ENCODE measurements around the gene OS9. TPM values are rescaled to one million over a fixed set of nuclear protein-coding genes. Genes with fewer than 3 reads are reported as not detected.

Gene OS9
- total and polyA plus RNA-seq, 2 donors (not counting 3 experiments of a cell fraction or from before 2014, with no cell fraction given): 212 to 561 TPM

GRCh38 chr12:57756406-57757341 is 62.7 kb downstream of the OS9 start:
- H3K4me2 ChIP-seq (ENCODE audit: insufficient read depth, low read length): peak overlapping the region; percentile 7
- ChIA-PET CTCF (interaction anchor here (0.5 to 2.6 kb wide), 22 partner anchors 9 to 185 kb away, joined by 3 to 48 read pairs (median 4); partner anchors contain the start of genes ATP23, CYP27B1, EEF1AKMT3 and METTL1), POLR2A (no interaction called here)
- H3K27ac ChIP-seq (ENCODE audit: insufficient read depth, low read depth, low read length): no peak overlapping the region
- DNase-seq (ENCODE audit: low read depth, low spot score) (no peak), FAIRE-seq (peak; percentile 43)
- peaks cover 8% of the 10 kb centered on the region for H3K4me1 ChIP-seq (ENCODE audit: control insufficient read depth, extremely low read depth, insufficient read depth, low read length)
- intact Hi-C loops (cut with micrococcal nuclease): loop anchor here (1.0 kb wide), 1 partner anchor 149 kb away; no protein-coding TSS in a partner anchor
- peaks cover 3% of the 10 kb centered on the region for H3K79me2 ChIP-seq (ENCODE audit: control insufficient read depth, insufficient read depth, low read length)
- no peaks in the 10 kb centered on the region for H4K20me1 ChIP-seq (replicated peaks; ENCODE audit: control insufficient read depth, extremely low read depth, insufficient read depth, low read length)
- dilution Hi-C loops (cut with MboI; ENCODE audit: extremely low pct_ligation_motif_present, low sequenced_read_pairs): no loop called here
- TF ChIP-seq CTCF (IDR thresholded peaks at IDR 0.05; ENCODE audit: extremely low read depth in 1 of 2, insufficient read depth in 1 of 2, low read depth in 1 of 2, low read length in 2 of 2) (peak; percentile 70 to 84), POLR2AphosphoS5 (IDR thresholded peaks at IDR 0.05; ENCODE audit: insufficient read depth, low read depth, low read length) (no peak), EZH2 (IDR thresholded peaks at IDR 0.05; ENCODE audit: borderline replicate concordance, low read depth, low read length, severe bottlenecking) (peak; percentile 47)
- H3K4me3 ChIP-seq (replicated peaks in 1 of 3; ENCODE audit: insufficient read depth in 1 of 3, low read depth in 1 of 3, low read length in 3 of 3): no peak overlapping the region
- no TSS peak for BruUV-seq (replicated peaks)
- H3K36me3 ChIP-seq (ENCODE audit: control insufficient read depth in 2 of 2, extremely low read depth in 1 of 2, insufficient read depth in 2 of 2, low read length in 2 of 2): no peaks in the 10 kb centered on the region
- H3K9me1 ChIP-seq (replicated peaks; ENCODE audit: control insufficient read depth, extremely low read depth, insufficient read depth, low read length): no peaks in the 10 kb centered on the region
- H3K9me3 ChIP-seq (replicated peaks; ENCODE audit: control insufficient read depth, insufficient read depth, low read length): no peaks in the 10 kb centered on the region
- no peak overlapping the region for H2AFZ ChIP-seq (ENCODE audit: low read depth, low read length)
- H3K27me3 ChIP-seq (ENCODE audit: control insufficient read depth in 2 of 2, insufficient read depth in 2 of 2, low read length in 2 of 2): peaks cover 30 to 33% of the 10 kb centered on the region in 2 experiments
- H3K9ac ChIP-seq (replicated peaks; ENCODE audit: extremely low read depth, insufficient read depth, low read length): no peak overlapping the region
